HG03064 (cell line): ENCODE measurements around the gene ARHGAP27.
"Not testable (repeated sequence)": the region's sequence is repeated elsewhere in the genome, so short reads cannot be mapped to it uniquely, and the experiment has no call there.

Source experiments
- ATAC-seq: cut with Tn5 transposase; IDR thresholded peaks from one replicate; pipeline ENCODE4 v1.9.1; 2021; ENCODE audit warnings: low read depth; ENCODE audit not compliant: unreplicated experiment

Gene ARHGAP27

DNA sequence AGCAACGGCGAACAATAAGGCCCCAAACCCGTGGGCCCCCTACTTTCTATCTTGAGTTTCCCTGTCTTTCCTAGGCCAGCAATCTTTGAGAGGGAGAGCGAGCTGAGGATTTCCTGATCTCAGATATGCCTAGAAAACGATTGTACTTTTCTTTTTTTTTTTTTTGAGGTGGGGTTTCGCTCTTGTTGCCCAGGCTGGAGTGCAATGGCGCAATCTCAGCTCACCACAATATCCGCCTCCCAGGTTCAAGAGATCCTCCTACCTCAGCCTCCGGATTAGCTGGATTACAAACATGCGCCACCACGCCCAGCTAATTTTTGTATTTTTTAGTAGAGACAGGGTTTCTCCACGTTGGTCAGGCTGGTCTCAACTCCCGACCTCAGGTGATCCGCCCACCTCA is 15.0 kb upstream of the ARHGAP27 start:
- ATAC-seq, result not testable (repeated sequence)

DNA sequence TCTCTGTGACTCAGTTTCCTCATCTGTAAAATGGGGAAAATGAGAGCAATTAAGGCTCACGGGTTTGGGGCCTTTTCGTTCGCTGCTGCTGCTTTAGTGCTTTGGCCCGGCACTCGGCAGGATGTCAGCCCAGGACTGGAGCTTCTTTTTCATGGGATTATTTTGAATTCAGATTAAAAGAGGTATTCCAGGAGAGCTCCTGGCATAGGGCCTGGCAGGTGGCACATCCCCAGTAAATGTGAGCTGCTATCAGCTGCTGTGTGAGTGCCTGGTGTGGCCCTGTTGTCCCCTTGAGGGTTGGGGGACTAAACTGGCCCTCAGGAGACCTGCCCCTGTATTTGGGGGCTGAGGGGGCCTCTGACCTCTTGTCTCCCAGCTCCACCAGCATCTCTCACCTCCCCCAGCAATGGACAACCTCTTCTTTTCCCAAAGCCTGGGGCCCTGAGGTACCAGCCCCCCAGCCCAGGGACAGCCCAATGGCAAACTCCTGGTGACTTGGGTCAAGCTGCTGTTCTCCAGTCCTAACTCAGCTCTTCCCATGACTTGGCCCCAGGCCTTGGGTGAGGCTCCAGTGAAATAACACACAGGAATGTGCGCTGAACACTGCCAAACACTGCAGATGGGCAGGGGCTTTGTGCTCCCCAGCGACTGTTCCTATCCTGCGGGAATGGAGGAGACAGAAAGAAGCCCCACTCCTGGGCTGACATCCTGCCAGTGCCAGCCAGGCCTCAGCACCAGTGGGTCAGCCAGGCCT is 14.4 kb upstream of the ARHGAP27 start:
- not testable (repeated sequence) for ATAC-seq

DNA sequence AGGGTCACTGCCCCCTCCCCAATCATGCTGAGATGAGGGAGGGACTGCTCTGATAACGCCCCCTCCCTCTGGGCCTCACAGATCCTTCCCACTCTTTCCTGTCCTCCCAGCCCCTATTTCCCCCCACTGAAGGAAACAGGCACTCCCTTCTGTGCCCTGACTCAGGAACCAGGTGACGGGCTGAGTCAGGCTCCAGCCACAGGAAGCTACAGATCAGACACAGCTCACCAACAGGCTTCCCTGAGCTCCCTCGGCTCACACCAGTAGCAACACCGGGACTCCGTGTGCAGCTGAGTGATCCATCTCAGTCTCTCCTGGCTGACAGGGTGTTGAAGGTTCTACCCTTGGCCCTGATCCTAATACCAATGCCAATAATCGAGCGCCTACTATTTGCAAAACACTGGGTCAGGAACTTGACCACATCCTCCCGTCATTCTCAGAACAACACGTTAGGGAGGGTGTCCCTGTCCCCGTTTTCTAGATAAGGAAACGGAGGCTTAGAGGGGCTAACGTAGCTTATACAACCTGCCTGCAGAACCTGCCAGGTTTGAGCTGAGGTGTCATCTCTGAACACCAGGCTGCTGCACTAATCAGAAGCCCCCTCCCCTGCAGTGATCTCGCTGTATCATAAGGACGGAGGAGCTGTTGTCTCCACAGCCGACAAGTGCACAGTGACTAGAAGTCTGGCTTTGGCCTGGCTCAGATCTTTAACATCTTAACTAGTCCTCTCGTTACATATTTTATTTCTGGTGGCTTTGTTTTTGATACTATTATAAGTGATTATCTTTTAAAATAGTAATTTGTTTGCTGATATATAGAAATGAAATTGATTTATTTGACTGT is 13.5 kb upstream of the ARHGAP27 start:
- ATAC-seq, result not testable (repeated sequence)

DNA sequence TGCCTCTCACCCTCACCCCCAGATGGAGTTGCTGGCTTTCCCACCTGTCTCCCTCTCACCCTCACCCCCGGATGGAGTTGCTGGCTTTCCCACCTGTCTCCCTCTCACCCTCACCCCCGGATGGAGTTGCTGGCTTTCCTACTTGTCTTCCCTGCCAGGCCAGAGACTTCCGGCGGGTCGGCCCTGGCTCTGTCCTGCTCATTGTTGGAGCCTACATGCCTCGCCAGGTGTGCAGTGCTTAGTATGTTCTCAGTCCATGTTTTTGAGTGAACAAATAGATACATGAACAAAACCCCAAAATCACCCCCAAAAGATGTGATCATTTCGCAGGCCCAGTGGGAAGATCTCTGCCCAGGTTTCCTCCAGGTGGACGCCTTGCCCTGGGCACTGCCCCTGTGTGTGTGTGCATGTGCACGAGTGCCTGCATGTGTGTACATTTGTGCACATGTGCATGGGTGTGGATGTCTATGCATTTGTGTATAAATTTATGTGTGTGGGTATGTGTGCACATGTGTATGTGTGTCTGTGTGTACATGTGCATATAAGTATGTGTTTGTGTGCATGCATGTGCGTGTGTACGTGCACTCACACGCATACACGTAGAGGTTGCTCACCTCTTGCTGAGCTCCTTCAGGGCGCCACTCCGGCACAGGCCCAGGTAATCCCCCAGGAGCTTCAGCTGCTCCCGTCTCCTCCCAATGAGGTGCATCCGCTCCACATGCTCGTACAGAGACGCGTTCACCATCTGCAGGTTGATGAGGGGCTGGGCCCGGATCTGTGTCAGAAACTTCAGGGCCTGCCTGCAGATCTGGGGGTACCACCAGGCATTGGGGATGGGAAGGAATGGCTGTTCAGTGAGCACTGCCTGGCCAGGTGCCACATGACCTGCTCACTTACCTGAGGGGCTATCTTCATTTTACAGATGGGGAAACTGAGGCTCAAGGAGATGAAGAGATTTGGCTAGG is 12.5 kb upstream of the ARHGAP27 start:
- ATAC-seq, result not testable (repeated sequence)

DNA sequence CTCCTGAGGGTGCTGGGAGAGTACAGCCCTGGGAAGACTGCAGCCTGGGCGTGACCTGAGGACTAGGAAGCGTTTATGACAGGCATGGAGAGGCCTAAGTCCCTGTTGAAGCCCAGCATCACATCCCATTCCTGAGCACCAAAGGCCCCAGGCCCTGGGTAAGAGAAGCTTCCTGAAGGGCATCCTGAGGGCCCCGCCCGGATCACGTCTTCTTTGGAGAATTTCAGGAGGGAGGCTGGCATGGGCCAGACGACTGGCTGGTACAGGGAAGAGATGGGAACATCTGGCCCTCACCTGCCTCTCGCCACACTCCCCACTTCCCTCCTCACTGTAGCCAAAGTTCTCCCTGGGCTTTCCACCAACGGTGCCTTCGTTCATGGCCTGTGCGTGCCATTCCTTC is 11.6 kb upstream of the ARHGAP27 start:
- not testable (repeated sequence) for ATAC-seq

DNA sequence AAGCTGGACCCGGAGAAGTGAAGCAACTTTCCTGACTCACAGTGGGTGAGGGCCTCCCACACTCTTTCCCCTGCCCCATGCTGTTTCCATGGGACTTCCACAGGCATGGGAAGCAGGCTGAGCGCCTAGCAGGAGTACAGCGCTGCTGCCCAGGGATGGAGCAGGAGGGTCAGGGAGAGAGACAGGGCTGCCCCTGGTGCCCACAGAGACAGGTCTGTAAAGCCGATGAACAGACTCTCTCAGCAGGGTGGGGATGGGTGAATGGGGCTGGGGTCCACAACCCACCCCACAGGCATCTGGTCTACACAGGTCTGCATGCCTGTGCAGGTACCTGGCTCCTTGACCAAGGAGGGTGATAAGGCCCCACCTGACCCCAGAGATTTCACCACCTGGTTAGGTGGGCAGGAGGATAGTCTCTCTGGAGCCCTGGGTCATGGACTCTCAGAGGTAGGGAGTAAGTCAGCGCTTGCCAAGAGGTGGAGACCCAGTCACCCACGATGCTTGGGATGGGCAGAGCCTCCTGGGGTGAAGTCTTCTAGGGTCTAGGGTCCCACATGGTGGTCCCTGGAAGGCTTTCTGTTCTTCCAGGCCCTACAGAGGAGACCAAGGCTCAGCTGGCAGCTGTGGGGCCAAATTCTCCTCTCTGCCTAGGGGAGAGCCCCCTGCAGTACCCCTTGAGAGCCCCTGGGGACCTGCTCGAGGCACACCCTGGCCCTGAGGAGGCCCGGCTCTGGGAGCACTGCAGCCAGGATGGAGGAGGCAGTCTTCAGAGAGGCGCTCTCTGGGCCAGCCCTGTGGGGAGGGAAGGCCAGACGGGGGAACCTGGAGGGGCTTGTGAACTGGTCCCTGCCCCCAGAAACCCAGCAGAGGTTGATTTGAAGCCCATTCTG is 10.9 kb upstream of the ARHGAP27 start:
- not testable (repeated sequence) for ATAC-seq

DNA sequence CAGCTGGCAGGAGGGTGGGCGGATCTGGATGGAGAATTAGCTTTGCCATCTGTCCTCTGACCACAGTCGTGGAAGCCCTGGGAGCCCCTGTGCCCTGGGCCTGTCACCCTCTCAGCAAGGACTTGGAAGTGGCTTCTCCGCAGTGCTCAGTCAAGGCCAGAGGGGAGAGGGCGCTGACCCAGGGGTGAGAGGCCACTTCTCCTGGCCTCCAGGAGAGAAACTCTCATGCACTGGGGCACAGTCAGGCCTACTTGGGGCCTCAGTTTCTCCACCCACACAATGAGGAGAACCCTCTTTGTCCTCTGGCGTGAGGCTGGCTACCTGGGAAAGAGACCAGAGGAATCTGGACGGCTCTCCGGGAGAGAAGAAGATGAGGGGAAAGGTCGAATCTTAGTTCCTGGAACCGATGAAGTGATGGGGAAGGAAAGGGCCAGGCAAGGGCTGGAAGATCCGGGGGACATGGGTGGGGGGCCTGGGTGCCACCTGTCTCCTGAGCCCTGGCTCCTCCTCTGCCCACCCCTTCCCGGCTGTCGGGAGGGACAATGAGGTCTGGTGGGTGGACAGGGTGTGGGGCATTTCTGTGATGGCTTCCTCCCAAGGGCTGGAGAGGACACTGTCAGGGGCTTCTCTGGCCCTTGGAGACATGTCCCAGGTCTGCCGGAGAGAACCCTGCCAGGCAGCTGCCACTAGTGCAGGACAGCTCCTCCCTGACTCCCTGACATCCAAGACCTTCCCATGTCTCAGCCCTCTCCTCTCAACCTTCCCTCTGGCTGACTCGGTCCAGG is 9.0 kb upstream of the ARHGAP27 start:
- ATAC-seq, result no peak

DNA sequence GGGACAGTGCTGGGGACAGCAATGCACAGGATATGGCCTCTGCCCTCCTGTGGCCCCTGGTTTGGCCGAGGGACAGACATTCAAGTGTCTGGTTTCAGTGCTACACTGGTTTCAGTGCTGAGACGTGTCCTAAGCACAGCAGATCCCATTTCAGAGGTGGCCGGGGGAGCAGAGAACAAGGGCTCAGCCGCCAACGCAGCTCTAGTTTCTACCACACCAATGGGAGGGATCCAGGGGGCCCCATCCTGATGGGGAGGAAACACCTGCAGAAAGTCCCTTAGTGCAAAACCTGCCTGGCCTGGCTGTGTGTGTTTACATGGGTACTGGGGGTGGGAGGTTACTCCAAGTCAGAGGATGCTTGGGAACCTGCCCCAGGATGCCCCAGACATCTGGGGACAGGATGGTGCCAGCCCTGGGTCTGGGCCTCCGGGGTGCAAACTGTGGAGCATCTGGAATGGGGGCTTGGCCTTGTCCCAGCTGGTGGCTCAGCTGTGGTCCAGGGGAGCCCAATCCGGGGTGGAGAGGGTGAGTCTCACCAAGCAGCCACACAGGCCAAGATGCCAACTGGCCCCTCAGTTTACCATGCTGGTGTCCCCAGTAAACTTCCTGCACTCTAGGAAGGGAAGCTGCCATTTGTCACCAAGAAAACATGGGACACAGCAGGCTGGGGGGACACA is 8.3 kb upstream of the ARHGAP27 start:
- ATAC-seq, result not testable (repeated sequence)

DNA sequence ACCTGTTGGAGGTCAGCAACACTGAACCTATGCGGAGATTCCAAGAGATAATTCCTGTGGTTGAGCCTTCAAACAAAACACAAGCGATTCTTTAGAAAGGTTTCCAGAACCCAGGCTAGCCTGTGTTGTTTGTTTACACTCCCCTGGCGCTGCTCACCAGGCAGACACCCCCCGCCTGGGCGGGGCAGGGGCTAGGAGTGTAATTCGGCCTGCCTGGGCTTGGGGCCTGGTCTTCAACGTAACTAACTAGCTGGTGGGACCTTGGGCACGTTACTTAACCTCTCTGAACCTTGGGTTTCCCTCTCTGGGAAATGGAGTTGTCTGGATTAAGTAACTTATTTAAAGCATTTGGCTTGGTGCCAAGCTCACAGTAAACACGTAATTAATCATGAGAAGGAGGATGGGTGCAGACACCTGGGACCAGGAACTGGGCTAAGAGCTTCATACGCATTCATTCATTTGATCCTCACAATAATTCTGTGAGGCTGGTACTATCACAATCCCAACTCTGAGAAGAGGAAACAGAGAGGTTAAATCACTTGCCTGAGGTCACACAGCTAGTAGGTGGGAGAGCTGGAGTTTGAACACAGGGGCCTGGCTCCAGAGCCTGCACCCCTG is 7.6 kb upstream of the ARHGAP27 start:
- no peak for ATAC-seq

DNA sequence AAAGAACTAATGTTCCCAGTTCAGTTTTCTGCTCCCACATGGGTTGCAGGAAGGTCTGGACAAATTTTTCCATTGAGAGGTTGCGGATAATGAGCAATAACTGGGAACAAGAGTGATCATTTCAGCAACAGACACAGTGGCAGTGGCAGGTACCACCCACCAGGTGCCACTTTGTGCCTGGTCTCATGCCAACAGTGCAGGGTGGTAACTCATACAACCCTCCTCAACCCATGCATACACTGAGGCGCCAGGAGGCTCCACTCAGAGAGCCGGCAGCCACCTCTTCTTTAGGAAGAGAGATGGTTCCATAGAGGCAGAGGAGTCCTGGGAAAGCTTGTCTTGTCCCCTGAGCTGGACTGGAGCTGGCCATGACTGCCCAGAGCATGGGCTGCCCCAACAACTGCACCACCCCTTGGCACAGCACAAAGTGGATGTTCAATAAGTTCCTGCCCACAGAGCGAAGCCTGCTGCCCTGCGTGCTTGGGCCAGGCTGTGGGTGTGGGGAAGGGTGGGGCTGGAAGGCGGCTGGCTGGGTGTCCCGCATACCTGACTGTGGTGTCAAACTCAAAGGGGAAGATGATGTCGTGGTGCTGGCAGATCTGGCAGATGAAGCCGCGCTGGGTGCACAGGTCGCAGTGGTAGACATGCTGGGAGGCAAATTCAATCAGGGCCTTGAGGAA is 6.4 kb upstream of the ARHGAP27 start:
- ATAC-seq, result no peak

DNA sequence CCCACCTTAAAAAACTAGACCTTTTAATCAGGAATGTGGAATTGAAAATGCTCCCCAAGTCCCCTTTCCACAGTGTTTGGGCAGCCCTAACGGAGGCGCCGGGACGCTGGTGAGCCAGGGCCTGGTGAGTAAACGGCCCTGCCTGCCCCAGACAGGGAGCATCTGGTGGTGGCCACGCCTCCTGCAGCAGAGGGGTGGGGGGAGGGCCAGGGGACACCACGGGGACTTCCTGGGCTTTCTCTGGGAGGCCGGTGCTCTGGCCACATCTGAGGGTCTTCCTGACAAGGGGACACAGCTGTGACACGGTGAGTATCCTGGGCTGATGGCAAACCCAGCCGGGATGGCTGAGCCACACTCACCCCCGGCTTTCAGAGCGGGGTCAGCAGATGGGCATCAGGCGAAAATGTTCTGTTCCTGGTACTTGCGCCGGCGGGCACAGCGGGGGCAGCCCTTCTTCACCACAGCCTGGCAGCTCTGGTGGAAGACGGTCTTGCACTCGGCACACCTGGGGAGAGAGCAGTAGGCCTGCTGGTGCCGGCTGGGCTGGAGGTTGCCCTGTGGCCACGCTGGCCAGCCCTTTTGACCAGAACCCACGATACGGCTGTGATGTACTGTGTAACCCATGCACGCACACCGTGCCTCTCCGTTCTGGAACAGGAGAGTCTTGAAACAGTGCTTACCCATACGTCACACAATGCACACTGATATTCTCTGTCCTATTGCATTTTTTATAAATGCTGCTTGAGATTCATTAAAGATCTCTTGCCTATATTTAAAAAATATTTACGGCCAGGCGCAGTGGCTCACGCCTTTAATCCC is 5.0 kb upstream of the ARHGAP27 start:
- no peak for ATAC-seq

DNA sequence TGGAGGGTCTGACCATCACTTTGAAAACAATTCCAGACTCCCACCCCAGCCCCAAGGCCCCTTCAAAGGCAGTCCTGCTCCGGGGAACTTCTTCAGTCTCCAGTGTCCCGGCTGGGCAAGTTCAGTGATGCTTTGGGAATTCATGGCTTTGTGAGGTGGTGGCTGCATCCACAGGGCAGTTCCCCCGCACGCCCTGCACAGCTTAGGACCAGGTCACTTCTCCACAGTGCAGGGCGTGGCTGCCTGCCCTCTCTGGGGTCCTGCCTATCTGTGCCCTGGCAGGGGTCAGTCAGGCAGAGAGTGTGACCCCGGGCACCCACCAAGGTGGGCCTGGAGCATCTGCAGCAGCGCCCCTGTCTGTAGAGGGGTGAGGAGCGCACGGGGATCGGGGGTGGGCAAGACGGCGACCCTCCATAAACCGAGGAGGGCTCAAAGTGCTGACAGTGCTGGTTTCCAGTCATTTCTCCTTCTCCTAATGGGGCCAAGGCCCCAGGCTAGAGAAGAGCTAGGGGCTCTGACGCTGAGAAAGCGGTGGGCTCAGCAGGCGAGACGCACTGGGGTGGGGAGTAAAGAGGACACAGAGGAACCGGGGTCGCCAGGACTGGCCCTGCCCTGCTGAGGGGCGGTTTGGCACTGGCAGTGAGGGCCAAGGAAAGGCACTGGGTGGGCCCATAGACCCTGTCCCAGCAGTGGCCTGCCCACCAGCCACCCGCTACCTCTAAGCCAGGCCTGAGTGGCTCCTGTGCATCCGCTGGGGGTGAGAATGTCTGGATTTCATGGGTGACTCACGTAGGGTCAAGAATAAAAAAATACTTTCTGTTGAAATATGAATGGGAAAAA is 4.2 kb upstream of the ARHGAP27 start:
- no peak for ATAC-seq

DNA sequence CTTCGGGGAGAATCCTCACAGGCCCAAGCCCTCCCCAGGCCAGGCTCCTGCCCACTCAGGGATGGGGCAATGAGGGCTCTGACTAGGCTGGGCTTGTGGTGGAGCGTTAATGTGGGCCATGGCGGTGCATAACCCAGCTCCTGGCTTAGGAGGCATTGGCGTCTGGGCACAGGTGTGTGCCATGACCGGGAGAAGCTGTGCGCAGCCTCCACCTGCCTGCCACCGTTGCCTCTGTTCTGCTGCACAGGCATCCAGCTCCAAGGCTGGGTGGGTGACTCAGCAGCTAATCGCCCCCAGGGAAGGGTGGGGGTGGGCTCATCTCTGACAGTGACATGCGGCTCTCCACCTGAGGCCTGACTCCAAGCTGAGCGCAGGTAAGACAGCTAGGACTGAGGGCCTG is 3.5 kb upstream of the ARHGAP27 start:
- ATAC-seq, result no peak

DNA sequence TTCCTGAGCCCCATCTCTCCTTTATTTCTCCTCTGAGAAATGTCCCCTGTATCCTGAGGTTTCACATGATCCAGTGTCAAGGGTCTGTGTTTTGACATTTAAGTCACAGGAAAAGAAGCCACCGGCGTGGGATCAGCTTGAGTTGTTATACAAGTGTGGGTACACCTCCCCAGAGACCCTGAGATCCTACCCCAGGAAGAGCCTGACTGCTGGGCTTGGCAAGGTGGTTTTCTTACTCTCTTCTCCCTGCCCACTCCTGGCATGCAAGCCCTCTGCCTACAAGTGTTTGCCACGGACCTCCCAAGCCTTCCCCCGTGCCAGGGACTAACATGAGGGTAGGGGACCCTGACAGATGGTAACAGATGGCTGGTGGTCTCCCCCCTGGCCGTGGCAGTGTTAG is 2.8 kb upstream of the ARHGAP27 start:
- no peak for ATAC-seq

DNA sequence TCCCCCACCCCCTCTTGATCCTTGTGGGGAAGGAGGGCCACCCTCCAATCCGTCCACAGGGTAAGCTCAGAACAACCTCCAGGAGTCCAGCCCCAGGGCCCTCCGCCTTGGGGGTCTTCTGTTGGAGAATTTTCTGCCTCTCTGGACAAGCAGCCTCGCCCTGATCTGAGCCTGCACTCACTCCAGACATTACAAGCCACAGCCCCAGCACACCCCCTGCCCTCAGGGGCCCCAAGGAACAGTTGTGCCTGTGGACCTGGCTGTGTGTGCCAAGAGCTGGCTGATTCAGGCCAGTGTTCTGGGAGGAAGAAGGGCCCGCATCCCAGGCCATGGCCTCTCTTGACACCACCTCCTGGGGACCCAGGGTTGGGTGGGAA is 477 bp upstream of the ARHGAP27 start:
- ATAC-seq, result no peak
